Measurements from ENCODE around the gene SGCA.

The SGCA gene

GRCh38 chr17:50182783-50183420 is 17.1 kb downstream of the SGCA start:
- no peak for DNase-seq (ENCODE audit: low read depth)

GRCh38 chr17:50183421-50183994 is 17.7 kb downstream of the SGCA start:
- DNase-seq (ENCODE audit: low read depth) = no peak

DNA sequence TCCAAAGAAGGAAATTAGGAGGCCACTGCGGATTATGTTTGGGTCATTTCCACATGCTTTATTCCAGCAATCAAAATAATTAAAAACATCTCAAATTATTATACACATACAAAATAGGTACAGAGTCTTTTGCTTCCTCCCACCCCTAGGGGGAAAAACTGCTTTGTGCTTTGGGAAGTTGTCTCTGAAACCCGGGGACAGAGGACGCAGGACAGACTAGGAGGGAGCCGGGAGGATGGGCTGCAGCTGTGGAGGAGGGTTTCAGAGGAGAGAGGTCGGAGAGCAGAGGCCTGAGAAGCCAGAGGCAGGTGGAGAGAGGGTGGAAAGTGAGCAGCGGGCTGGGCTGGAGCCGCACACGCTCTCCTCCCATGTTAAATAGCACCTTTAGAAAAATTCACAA is 18.3 kb downstream of the SGCA start:
- DNase-seq (ENCODE audit: low read depth) = no peak

DNA sequence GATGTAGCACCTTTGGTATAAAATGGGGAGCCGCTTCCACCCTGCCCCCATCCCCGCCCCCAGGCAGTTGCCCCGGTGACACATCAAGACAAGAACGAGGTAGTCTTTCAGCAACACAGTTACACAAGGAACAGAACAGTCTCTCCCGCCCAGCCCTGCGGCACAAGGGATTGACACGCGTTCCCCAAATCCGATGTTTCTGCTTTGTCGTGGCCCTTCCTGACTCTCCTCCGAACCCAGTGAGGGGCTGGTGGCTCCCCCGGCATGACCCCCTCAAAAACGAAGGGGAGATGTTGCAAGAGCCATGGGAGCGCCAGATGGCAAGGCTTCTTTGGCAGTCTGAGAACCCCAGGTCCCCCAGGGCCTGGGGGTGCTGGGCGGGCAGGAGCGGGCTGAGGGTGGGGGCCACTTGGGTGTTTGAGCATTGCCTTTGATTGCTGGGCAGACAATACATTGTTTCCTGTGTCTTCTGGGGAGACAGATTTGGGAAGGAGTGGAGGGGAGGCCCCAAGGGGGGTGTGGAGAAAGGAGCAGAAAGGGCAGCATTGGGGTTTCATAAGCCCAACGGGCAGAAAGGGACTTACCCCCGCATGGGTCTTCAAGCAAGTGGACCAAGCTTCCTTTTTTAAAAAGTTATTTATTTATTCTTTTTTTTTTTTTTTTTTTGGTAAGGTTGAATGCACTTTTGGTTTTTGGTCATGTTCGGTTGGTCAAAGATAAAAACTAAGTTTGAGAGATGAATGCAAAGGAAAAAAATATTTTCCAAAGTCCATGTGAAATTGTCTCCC is 19.0 kb downstream of the SGCA start:
- no peak for DNase-seq (ENCODE audit: low read depth)

DNA sequence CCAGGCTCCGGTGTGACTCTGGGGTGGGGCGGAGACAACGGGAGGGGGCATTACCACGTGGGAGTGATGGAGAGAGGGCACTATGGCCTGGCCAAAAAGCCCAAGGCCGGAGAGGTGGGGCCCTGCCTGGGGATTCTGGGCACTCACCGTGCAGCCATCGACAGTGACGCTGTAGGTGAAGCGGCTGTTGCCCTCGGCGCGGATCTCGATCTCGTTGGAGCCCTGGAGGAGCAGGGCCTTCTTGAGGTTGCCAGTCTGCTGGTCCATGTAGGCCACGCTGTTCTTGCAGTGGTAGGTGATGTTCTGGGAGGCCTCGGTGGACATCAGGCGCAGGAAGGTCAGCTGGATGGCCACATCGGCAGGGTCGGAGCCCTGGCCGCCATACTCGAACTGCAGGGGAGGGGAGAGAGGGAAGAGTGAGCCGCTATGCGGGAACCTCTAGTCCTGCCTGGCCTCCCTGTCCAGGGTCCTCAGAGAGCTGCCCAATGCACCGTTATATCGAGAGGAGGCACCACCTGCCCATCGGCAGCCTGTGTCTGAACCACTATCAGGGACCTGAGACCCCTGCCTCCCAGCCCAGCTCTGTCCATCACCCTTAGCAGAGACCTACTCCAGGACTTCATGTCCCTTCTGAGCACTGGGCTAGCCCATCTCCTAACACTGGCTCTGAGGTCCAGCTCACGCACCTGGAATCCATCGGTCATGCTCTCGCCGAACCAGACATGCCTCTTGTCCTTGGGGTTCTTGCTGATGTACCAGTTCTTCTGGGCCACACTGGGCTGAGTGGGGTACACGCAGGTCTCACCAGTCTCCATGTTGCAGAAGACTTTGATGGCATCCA is 20.0 kb downstream of the SGCA start:
- DNase-seq (ENCODE audit: low read depth) = no peak

- DNase-seq (ENCODE audit: low read depth) = no peak
These were observed 21.0 kb downstream of the SGCA start for GRCh38 chr17:50186661-50187393.

GRCh38 chr17:50187394-50187725 is 21.6 kb downstream of the SGCA start:
- DNase-seq (ENCODE audit: low read depth) = no peak

GRCh38 chr17:50187751-50188530 is 22.1 kb downstream of the SGCA start:
- no peak for DNase-seq (ENCODE audit: low read depth)

DNA sequence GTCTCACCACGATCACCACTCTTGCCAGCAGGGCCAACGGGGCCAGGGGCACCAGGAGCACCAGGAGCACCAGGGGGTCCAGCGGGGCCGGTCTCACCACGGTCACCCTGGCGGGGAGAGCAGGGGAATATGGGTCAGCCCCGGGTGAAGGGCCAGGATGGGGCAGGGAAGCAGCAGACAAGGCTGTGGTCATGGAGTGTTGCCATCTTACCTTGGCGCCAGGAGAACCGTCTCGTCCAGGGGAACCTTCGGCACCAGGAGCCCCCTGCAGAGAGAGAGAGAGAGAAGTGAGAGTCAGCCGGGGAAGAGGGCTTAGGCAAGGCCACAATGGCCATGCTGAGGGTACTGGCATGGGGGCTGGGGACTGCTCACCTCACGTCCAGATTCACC is 22.7 kb downstream of the SGCA start:
- no peak for DNase-seq (ENCODE audit: low read depth)

GRCh38 chr17:50188921-50189549 is 23.2 kb downstream of the SGCA start:
- no peak for DNase-seq (ENCODE audit: low read depth)

DNA sequence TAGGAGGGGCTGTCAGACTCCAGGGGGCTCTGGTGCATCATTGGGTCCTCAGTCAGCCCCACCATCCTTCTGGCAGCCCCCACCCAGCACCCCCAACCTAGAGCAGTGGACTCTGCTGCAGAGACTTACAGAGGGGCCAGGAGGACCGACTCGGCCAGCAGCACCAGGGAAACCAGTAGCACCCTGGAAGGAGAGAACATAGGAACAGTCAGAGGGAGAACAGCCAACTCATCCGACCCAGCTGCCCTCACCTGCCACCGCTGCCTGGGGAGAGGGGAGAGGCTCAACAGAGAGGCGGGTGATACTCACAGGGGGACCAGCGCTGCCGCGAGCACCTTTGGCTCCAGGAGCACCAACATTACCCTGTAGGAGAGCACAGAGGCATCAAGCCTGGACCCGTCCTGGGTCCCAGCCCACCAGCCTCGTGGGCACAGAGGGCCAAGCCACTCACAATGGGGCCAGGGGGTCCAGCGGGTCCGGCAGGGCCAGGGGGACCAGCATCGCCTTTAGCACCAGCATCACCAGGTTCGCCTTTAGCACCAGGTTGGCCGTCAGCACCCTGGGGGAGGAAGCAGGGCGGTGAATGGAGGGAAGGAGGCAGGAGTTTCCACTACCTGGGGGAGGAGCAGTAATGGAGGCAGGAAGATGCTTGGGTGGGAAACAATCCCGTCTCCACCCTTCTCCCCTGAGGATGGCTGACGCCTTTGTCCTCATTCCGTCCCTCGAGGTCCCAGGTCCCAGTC is 23.9 kb downstream of the SGCA start:
- DNase-seq (ENCODE audit: low read depth) = no peak

GRCh38 chr17:50190293-50190602 is 24.4 kb downstream of the SGCA start:
- no peak for DNase-seq (ENCODE audit: low read depth)

GRCh38 chr17:50190603-50191358 is 25.0 kb downstream of the SGCA start:
- no peak for DNase-seq (ENCODE audit: low read depth)

- DNase-seq (ENCODE audit: low read depth) = no peak
These were observed 25.7 kb downstream of the SGCA start for GRCh38 chr17:50191359-50192143.

DNA sequence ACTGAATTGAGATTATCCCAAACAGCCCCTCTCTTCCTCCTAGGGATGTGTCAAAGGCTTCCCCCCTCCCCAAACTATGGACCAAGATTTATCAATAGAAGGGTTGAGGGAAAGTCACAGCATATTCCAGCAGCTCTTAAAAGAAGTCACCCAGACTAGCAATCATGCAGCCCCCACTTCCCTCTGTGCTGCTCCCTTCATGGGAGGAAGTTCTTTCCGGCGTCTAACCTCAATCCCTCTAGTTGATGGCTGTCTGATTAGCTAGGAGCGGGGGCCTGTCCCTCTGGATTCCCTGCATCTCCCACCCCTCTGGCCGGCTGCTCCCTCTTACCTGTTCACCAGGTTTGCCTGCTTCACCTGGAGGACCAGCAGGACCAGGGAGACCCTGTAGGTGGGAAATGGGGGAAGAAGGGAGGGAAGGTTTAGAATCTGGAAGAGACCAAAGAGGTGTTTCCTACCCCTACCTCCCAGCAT is 26.4 kb downstream of the SGCA start:
- no peak for DNase-seq (ENCODE audit: low read depth)

DNA sequence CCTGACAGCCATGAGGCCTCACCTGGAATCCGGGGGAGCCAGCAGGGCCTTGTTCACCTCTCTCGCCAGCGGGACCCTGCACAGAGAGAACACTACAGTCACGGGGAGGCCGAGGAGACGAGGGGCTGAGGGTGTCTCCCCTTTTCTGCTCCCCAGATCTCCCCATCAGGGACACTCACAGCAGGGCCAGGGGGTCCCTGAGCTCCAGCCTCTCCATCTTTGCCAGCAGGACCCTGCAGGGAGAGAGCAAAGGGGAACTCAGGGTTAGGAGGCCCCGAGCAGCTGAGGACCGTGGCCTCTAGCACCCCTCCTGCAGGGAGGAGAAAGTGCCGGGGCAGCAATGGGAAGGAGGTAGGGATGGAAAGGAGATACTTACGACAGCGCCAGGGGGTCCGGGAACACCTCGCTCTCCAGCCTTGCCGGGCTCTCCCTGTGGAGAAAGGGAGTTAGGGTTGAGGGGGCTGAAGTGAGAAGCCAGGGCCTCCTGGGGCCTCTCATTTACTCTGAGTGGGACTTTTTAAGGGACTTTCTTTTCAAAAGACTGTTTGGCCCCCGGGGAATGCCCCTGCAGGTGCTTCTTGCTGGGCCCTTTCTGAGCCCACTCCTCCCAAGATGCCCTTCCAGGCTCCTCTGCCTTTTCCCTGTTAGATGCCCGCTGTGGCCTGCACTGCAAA is 26.9 kb downstream of the SGCA start:
- DNase-seq (ENCODE audit: low read depth) = no peak

- DNase-seq (ENCODE audit: low read depth) = no peak
These were observed 28.5 kb downstream of the SGCA start for GRCh38 chr17:50194140-50194933.

Measured in T-helper 22 cell (primary cell).